Measurements from ENCODE around the gene BCCIP.

- TF ChIP-seq, protein P1, sequence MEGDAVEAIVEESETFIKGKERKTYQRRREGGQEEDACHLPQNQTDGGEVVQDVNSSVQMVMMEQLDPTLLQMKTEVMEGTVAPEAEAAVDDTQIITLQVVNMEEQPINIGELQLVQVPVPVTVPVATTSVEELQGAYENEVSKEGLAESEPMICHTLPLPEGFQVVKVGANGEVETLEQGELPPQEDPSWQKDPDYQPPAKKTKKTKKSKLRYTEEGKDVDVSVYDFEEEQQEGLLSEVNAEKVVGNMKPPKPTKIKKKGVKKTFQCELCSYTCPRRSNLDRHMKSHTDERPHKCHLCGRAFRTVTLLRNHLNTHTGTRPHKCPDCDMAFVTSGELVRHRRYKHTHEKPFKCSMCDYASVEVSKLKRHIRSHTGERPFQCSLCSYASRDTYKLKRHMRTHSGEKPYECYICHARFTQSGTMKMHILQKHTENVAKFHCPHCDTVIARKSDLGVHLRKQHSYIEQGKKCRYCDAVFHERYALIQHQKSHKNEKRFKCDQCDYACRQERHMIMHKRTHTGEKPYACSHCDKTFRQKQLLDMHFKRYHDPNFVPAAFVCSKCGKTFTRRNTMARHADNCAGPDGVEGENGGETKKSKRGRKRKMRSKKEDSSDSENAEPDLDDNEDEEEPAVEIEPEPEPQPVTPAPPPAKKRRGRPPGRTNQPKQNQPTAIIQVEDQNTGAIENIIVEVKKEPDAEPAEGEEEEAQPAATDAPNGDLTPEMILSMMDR (IDR thresholded peaks at IDR 0.05): no peak
- TF ChIP-seq POLR2AphosphoS5 (IDR thresholded peaks at IDR 0.05): no peak
These were observed 13.4 kb downstream of the BCCIP start for GRCh38 chr10:125836746-125837145.

Measured in esophagus muscularis mucosa (tissue), 3 donors.